Activated naive CD4-positive, alpha-beta T cell treated with Interleukin-2 at 50 U/mL for 16 hours (primary cell): ENCODE data around the gene ATP6V0C.

Experiments used
- DNase-seq: peaks from one replicate; pipeline ENCODE4 v3.0.0-alpha.2; 2020

ATP6V0C gene

GRCh38 chr16:2493605-2494004 is 20.1 kb upstream of the ATP6V0C start:
- no peak for DNase-seq

- no peak for DNase-seq
Observed at GRCh38 chr16:2494616-2495015, 19.1 kb upstream of the ATP6V0C start.

GRCh38 chr16:2495041-2495440 is 18.7 kb upstream of the ATP6V0C start:
- no peak for DNase-seq

GRCh38 chr16:2496223-2497115 is 17.3 kb upstream of the ATP6V0C start:
- no peak for DNase-seq

- no peak for DNase-seq
Observed at GRCh38 chr16:2497116-2497630, 16.6 kb upstream of the ATP6V0C start.

GRCh38 chr16:2497695-2498484 is 15.9 kb upstream of the ATP6V0C start:
- DNase-seq: no peak

GRCh38 chr16:2498531-2499253 is 15.1 kb upstream of the ATP6V0C start:
- no peak for DNase-seq

- DNase-seq: no peak
Observed at GRCh38 chr16:2499454-2499853, 14.3 kb upstream of the ATP6V0C start.

GRCh38 chr16:2499890-2500429 is 13.8 kb upstream of the ATP6V0C start:
- no peak for DNase-seq

GRCh38 chr16:2500430-2500917 is 13.3 kb upstream of the ATP6V0C start:
- DNase-seq: no peak

GRCh38 chr16:2500918-2501750 is 12.6 kb upstream of the ATP6V0C start:
- DNase-seq: peak; percentile 83

- no peak for DNase-seq
Observed at GRCh38 chr16:2501946-2502895, 11.5 kb upstream of the ATP6V0C start.

- DNase-seq: no peak
Observed at GRCh38 chr16:2505695-2506094, 8.1 kb upstream of the ATP6V0C start.

GRCh38 chr16:2507052-2507659 is 6.6 kb upstream of the ATP6V0C start:
- no peak for DNase-seq

- DNase-seq: no peak
Observed at GRCh38 chr16:2507665-2508064, 6.1 kb upstream of the ATP6V0C start.

- DNase-seq: no peak
Observed at GRCh38 chr16:2508722-2509400, 4.9 kb upstream of the ATP6V0C start.

- DNase-seq: no peak
Observed at GRCh38 chr16:2511128-2511800, 2.5 kb upstream of the ATP6V0C start.

- DNase-seq: no peak
Observed at GRCh38 chr16:2511996-2512734, 1.6 kb upstream of the ATP6V0C start.
